ENCODE measurements around the gene PRAMEF14.
"Not testable (repeated sequence)": the region's sequence is repeated elsewhere in the genome, so short reads cannot be mapped to it uniquely, and the experiment has no call there.

The PRAMEF14 gene

DNA sequence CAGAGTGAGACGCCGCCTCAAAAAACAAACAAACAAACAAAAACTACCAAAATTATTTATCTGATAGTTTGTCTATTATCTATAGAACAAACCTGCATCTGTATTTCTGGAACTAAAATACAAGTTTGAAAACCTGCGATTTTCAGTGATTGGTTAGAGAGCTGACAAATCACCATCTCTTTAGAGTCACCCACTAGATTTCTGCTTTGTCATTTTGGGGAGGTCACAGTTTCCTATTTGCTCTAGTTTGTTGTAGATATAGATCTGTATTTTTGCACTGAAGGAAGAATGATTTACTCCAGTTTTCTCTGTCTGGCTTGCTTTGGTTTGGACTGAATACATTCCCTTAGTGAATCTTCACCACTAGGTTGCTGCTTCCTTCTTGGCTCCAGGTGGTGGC, 19.6 kb upstream of the PRAMEF14 start:
- not testable (repeated sequence) for H3K9ac ChIP-seq (ENCODE audit: low read length); H3K9me2 ChIP-seq (replicated peaks; ENCODE audit: insufficient read depth, low read length); H3K79me2 ChIP-seq (ENCODE audit: insufficient read depth, low read length); H3K4me2 ChIP-seq (ENCODE audit: low read depth, low read length, poor library complexity, severe bottlenecking); H4K20me1 ChIP-seq (ENCODE audit: low read depth, low read length); H3K36me3 ChIP-seq (ENCODE audit: low read length); H3K4me3 ChIP-seq (ENCODE audit: insufficient read depth, low read length, poor library complexity, severe bottlenecking); H3K27ac ChIP-seq (ENCODE audit: low read depth, low read length); H3K27me3 ChIP-seq (ENCODE audit: low read length); H2AFZ ChIP-seq (ENCODE audit: low read depth, low read length, severe bottlenecking); H3K9me3 ChIP-seq (ENCODE audit: insufficient read depth, low read length); H3F3A ChIP-seq (ENCODE audit: insufficient read depth)

DNA sequence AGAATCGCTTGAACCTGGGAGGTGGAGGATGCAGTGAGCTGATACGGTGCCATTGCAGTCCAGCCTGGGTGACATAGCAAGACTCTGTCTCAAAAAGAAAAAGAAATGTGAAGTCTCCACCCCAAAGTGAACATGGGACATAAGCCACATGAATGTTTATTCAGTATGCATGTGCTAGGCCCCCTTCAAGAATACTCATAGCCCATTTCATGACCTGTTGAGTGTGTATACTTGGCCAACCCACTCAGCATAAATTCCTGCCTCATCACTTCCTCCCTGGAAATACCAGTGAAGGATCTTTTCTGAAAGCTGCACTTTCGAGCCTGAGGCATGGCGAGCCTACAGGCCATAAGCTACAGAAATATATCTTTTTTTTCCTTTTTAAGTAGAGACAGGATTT, 18.0 kb upstream of the PRAMEF14 start:
- H3K79me2 ChIP-seq (ENCODE audit: insufficient read depth, low read length); H3K36me3 ChIP-seq (ENCODE audit: low read length); H3K9ac ChIP-seq (ENCODE audit: low read length); H3K9me3 ChIP-seq (ENCODE audit: insufficient read depth, low read length); H3K4me3 ChIP-seq (ENCODE audit: insufficient read depth, low read length, poor library complexity, severe bottlenecking); H3K27ac ChIP-seq (ENCODE audit: low read depth, low read length); H2AFZ ChIP-seq (ENCODE audit: low read depth, low read length, severe bottlenecking); H3K4me2 ChIP-seq (ENCODE audit: low read depth, low read length, poor library complexity, severe bottlenecking); H3F3A ChIP-seq (ENCODE audit: insufficient read depth); H4K20me1 ChIP-seq (ENCODE audit: low read depth, low read length); H3K9me2 ChIP-seq (replicated peaks; ENCODE audit: insufficient read depth, low read length); H3K27me3 ChIP-seq (ENCODE audit: low read length): not testable (repeated sequence)

DNA sequence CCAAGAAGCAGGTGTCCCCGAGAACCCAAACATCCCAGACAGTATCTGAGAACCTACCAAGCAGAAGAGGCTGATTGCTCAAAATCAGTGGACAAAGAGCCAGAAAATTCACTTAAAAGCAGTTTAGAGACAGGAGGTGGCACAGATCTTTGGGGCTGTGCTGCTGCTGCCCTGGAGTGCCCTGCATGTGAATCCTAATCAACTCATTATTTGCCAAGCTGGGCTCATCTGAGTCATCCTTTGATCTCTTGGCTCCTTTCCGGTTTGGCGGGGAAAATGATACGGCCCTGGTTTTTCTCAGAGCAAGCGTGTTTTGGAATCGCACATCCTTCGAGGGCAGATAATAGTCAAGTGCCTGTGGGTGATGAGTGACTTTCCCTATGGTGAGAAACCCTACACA, 15.4 kb upstream of the PRAMEF14 start:
- not testable (repeated sequence) for H3K4me2 ChIP-seq (ENCODE audit: low read depth, low read length, poor library complexity, severe bottlenecking); H4K20me1 ChIP-seq (ENCODE audit: low read depth, low read length); H3K9me3 ChIP-seq (ENCODE audit: insufficient read depth, low read length); H3K27me3 ChIP-seq (ENCODE audit: low read length); H3K4me3 ChIP-seq (ENCODE audit: insufficient read depth, low read length, poor library complexity, severe bottlenecking); H3K27ac ChIP-seq (ENCODE audit: low read depth, low read length); H3K9ac ChIP-seq (ENCODE audit: low read length); H2AFZ ChIP-seq (ENCODE audit: low read depth, low read length, severe bottlenecking); H3K36me3 ChIP-seq (ENCODE audit: low read length); H3K79me2 ChIP-seq (ENCODE audit: insufficient read depth, low read length); H3F3A ChIP-seq (ENCODE audit: insufficient read depth); H3K9me2 ChIP-seq (replicated peaks; ENCODE audit: insufficient read depth, low read length)

DNA sequence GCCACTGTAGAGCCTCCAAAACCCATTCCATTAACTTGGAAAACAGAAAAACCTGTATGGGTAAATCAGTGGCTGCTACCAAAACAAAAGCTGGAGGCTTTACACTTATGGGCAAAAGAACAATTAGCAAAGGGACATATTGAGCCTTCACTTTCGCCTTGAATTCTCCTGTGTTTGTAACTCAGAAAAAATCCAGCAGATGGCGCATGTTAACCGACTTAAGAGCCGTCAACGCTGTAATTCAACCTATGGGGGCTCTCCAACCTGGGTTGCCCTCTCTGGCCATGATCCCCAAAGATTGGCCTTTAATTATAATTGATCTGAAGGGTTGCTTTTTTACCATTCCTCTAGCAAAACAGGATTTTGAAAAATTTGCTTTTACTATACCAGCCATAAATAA, 9.8 kb upstream of the PRAMEF14 start:
- not testable (repeated sequence) for H3K9me2 ChIP-seq (replicated peaks; ENCODE audit: insufficient read depth, low read length); H3K4me3 ChIP-seq (ENCODE audit: insufficient read depth, low read length, poor library complexity, severe bottlenecking); H3K9me3 ChIP-seq (ENCODE audit: insufficient read depth, low read length); H3K4me2 ChIP-seq (ENCODE audit: low read depth, low read length, poor library complexity, severe bottlenecking); H2AFZ ChIP-seq (ENCODE audit: low read depth, low read length, severe bottlenecking); H4K20me1 ChIP-seq (ENCODE audit: low read depth, low read length); H3K79me2 ChIP-seq (ENCODE audit: insufficient read depth, low read length); H3F3A ChIP-seq (ENCODE audit: insufficient read depth); H3K9ac ChIP-seq (ENCODE audit: low read length); H3K27ac ChIP-seq (ENCODE audit: low read depth, low read length); H3K27me3 ChIP-seq (ENCODE audit: low read length); H3K36me3 ChIP-seq (ENCODE audit: low read length)

DNA sequence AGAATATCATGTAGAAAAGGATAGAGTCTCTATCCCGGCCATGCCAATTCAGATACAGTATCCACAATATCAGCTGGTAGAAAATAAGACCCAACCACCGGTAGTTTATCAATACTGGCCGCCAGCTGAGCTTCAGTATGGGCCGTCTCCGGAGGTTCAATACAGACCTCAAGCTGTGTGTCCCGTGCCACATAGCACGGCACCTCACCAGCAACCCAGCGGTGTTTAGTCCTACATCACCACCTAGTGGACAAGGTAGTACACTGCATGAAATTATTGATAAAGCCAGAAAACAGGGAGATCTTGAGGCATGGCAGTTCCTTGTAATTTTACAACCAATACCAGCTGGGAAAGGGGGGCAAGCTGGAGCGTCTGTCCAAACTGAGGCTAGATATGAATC, 7.5 kb upstream of the PRAMEF14 start:
- H3K4me3 ChIP-seq (ENCODE audit: insufficient read depth, low read length, poor library complexity, severe bottlenecking); H3K9me3 ChIP-seq (ENCODE audit: insufficient read depth, low read length); H3K79me2 ChIP-seq (ENCODE audit: insufficient read depth, low read length); H3K27ac ChIP-seq (ENCODE audit: low read depth, low read length); H3K4me2 ChIP-seq (ENCODE audit: low read depth, low read length, poor library complexity, severe bottlenecking); H3F3A ChIP-seq (ENCODE audit: insufficient read depth); H3K36me3 ChIP-seq (ENCODE audit: low read length); H3K9me2 ChIP-seq (replicated peaks; ENCODE audit: insufficient read depth, low read length); H4K20me1 ChIP-seq (ENCODE audit: low read depth, low read length); H2AFZ ChIP-seq (ENCODE audit: low read depth, low read length, severe bottlenecking); H3K9ac ChIP-seq (ENCODE audit: low read length); H3K27me3 ChIP-seq (ENCODE audit: low read length): not testable (repeated sequence)

DNA sequence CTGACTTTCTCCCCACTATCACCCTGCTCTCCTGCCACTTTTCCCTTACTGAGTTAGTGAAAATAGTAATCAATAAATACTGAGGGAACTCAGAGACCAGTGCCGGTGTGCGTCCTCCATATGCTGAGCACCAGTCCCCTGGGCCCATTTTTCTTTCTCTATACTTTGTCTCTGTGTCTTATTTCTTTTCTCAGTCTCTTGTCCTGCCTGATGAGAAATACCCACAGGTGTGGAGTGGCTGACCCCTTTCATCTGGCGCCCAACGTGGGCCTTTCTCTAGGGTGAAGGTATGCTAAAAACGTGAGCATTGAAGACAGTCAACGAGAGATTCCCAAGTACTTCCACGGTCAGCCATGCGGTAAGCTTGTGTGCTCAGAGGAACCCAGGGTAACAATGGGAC, 6.5 kb upstream of the PRAMEF14 start:
- H3K9me2 ChIP-seq (replicated peaks; ENCODE audit: insufficient read depth, low read length); H3F3A ChIP-seq (ENCODE audit: insufficient read depth); H3K27ac ChIP-seq (ENCODE audit: low read depth, low read length); H3K4me3 ChIP-seq (ENCODE audit: insufficient read depth, low read length, poor library complexity, severe bottlenecking); H3K27me3 ChIP-seq (ENCODE audit: low read length); H3K9me3 ChIP-seq (ENCODE audit: insufficient read depth, low read length); H3K36me3 ChIP-seq (ENCODE audit: low read length); H2AFZ ChIP-seq (ENCODE audit: low read depth, low read length, severe bottlenecking); H3K9ac ChIP-seq (ENCODE audit: low read length); H3K4me2 ChIP-seq (ENCODE audit: low read depth, low read length, poor library complexity, severe bottlenecking); H3K79me2 ChIP-seq (ENCODE audit: insufficient read depth, low read length); H4K20me1 ChIP-seq (ENCODE audit: low read depth, low read length): not testable (repeated sequence)

DNA sequence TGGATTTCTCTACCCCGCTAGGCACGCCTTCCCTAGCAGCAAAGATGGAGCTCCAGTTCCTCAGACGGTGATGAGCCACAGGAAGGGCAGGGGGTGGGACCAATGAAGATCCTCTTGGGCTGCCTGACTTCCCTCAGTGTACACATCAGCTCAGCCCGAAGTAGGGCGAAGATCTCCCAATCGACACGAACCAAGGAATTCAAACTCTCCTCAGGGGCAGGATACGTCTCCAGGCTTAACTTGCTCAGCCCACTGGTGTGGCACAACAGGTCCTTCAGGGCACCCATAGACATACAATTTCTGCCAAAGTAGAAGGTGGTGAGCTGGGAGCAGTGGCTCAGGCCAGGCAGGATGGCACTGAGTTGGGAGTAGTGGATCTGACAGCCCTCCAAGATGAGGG, 4.4 kb downstream of the PRAMEF14 start:
- H2AFZ ChIP-seq (ENCODE audit: low read depth, low read length, severe bottlenecking); H3K4me2 ChIP-seq (ENCODE audit: low read depth, low read length, poor library complexity, severe bottlenecking); H3K9me3 ChIP-seq (ENCODE audit: insufficient read depth, low read length); H3K27ac ChIP-seq (ENCODE audit: low read depth, low read length); H3K9ac ChIP-seq (ENCODE audit: low read length); H3K9me2 ChIP-seq (replicated peaks; ENCODE audit: insufficient read depth, low read length); H3K4me3 ChIP-seq (ENCODE audit: insufficient read depth, low read length, poor library complexity, severe bottlenecking); H3K79me2 ChIP-seq (ENCODE audit: insufficient read depth, low read length); H3K36me3 ChIP-seq (ENCODE audit: low read length); H4K20me1 ChIP-seq (ENCODE audit: low read depth, low read length); H3K27me3 ChIP-seq (ENCODE audit: low read length); H3F3A ChIP-seq (ENCODE audit: insufficient read depth): not testable (repeated sequence)

DNA sequence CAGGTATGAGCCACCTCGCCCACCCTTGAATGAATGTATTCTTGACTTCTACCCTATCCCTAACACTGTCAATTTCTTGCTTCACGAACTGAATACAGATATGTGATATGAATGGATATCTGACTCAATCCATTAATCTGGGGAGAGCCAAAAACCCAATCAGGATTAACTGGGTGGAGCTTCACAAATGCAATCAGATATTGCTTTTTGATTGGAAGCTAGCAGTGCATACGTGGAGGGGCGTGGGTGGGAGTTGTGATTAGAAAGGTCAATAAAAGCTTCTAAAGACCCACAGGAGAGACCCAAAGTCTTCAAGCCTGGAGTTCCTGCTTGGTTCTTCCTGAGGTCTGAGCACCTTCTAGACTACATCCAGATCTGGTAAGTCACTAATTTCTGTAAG, 31.7 kb downstream of the PRAMEF14 start, which contains the start of gene PRAMEF15:
PRAMEF15 (plus strand) TSS at position 301 of the 400 bp plus-strand sequence. CDS start 2,827 bp downstream, outside the sequence.
- H3K27me3 ChIP-seq (ENCODE audit: low read length); H3K4me2 ChIP-seq (ENCODE audit: low read depth, low read length, poor library complexity, severe bottlenecking); H4K20me1 ChIP-seq (ENCODE audit: low read depth, low read length); H3K4me3 ChIP-seq (ENCODE audit: insufficient read depth, low read length, poor library complexity, severe bottlenecking); H3K9me3 ChIP-seq (ENCODE audit: insufficient read depth, low read length); H3F3A ChIP-seq (ENCODE audit: insufficient read depth); H3K27ac ChIP-seq (ENCODE audit: low read depth, low read length); H3K9me2 ChIP-seq (replicated peaks; ENCODE audit: insufficient read depth, low read length); H2AFZ ChIP-seq (ENCODE audit: low read depth, low read length, severe bottlenecking); H3K36me3 ChIP-seq (ENCODE audit: low read length); H3K9ac ChIP-seq (ENCODE audit: low read length); H3K79me2 ChIP-seq (ENCODE audit: insufficient read depth, low read length): not testable (repeated sequence)
